ENCODE results near the gene HPN. TPM values are rescaled to one million over a fixed set of nuclear protein-coding genes. Genes with fewer than 3 reads are reported as not detected.

The HPN gene
- total RNA-seq, 2 experiments from 2014 or later = 0.31 TPM; not detected in 1

GRCh38 chr19:35114353-35115176, 73.0 kb downstream of the HPN start:
- peaks cover 5% of the 10 kb centered on the region for H3K4me1 Mint-ChIP-seq
- H3K27me3 Mint-ChIP-seq = no peaks in the 10 kb centered on the region
- H3K36me3 Mint-ChIP-seq = no peaks in the 10 kb centered on the region
- peak overlapping the region; percentile 42 for H3K27ac Mint-ChIP-seq
- no peaks in the 10 kb centered on the region for H3K9me3 Mint-ChIP-seq
- H3K4me3 Mint-ChIP-seq = no peak overlapping the region
- peak; percentile 70 for DNase-seq

DNA sequence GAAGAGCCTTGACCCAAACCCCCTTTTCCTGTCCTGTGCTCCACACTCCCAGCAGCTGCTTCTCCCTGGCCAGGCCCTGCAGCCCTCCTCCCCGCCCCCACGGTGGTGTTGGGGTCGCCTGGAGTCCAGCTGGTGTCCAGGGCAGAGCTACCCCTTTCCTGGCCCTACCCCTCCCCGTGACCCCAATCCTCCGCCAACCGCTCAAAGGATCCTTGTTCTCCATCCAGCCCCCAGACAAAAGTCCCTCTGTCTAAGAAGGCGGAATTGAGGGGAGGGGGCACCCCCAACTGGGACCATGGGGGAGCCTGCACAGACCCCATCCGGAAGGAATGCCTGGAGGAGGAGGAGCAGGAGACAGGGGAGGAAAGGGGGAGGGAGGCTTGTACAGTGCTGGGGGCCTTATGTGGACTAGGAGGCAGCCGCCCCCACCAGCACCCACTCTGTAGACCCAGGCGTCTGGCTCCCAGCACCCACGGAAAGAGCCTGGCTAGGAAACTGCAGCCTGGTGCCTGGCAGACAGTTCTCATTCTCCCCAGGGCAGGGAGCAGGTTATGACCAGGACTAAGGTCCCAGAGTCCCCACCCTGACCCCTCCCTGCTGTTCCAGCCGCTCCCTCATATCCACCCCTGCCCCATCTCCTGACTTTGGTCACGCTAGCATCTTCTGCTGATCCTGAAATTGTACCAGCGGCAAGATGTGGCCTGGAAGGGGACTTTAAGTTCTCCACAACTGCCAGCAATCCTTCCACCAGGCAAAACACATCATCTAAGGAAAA, 73.8 kb downstream of the HPN start, which contains the start of gene FXYD3:
FXYD3 (plus strand) TSS at position 647 of the 775 bp plus-strand sequence. CDS start 3,554 bp downstream, outside the sequence.
- Mint-ChIP-seq H3K4me3 (no peak within 1 kb of the TSS), H3K27me3 (no peaks in the 10 kb centered on the region), H3K4me1 (peaks cover 5% of the 10 kb centered on the region), H3K9me3 (no peaks in the 10 kb centered on the region), H3K27ac (no peak within 1 kb of the TSS), H3K36me3 (no peaks in the 10 kb centered on the region)
- no peak for DNase-seq

Other genes with a start within 250 kb of the HPN start
- gene ZNF30, start 114.8 kb upstream of the HPN start, total RNA-seq = 1 to 10 TPM; 4.4 to 5.6 TPM
- gene ZNF792, start 77.5 kb upstream of the HPN start, total RNA-seq = 1 to 10 TPM; 3.4 to 4.6 TPM
- 100 to 1,000 TPM; 135 to 140 TPM for gene GRAMD1A, start 41.4 kb upstream of the HPN start, total RNA-seq
- gene SCN1B, start 11.3 kb upstream of the HPN start, total RNA-seq = under 1 TPM; 0.45 to 0.98 TPM
- gene FXYD3, start 74.1 kb downstream of the HPN start, total RNA-seq = not detected
- gene LGI4, start 93.3 kb downstream of the HPN start, total RNA-seq = not detected
- gene FXYD1, start 97.1 kb downstream of the HPN start, total RNA-seq = 1 to 10 TPM; 1.1 TPM
- under 1 TPM; 0.54 to 0.62 TPM for gene FXYD7, start 101.5 kb downstream of the HPN start, total RNA-seq
- gene FXYD5, start 113.0 kb downstream of the HPN start, total RNA-seq = 100 to 1,000 TPM; 272 to 275 TPM
- gene FAM187B, start 187.0 kb downstream of the HPN start, total RNA-seq = not detected
- gene LSR, start 207.3 kb downstream of the HPN start, total RNA-seq = 10 to 100 TPM; 40.6 to 43.9 TPM
- 100 to 1,000 TPM; 105 to 109 TPM for gene USF2, start 227.2 kb downstream of the HPN start, total RNA-seq
- gene HAMP, start 240.8 kb downstream of the HPN start, total RNA-seq = under 1 TPM; 0.32 to 0.37 TPM

Measured in activated naive CD8-positive, alpha-beta T cell treated with anti-CD3 and anti-CD28 coated beads for 36 hours (primary cell).